Mesenchymal stem cell (in vitro differentiated cells and primary cell): ENCODE data around the gene FBXL13.

Experiments
- DNase-seq: peaks from one replicate; pipeline ENCODE4 v3.0.0-alpha.2; 2013
- H2AFZ ChIP-seq: one replicate; pipeline ENCODE4 v1.6.1; 2013; ENCODE audit warnings: low read depth, mild to moderate bottlenecking, control low read depth, inconsistent platforms, low read length, moderate library complexity
- H2AK5ac ChIP-seq: 2 replicates; pipeline ENCODE4 v1.6.1; 2013; ENCODE audit warnings: low read length, moderate library complexity, mild to moderate bottlenecking, inconsistent platforms; ENCODE audit not compliant: severe bottlenecking
- H2BK120ac ChIP-seq: one replicate; pipeline ENCODE4 v1.6.1; 2013; ENCODE audit warnings: low read depth, mild to moderate bottlenecking, inconsistent platforms, low read length, moderate library complexity
- H2BK12ac ChIP-seq, 2 experiments: one replicate each; pipeline ENCODE4 v1.6.1; 2013; ENCODE audit warnings: inconsistent platforms in 2 of 2, low read length in 2 of 2, mild to moderate bottlenecking in 2 of 2, moderate library complexity in 2 of 2, control low read depth in 1 of 2
- H2BK15ac ChIP-seq: one replicate; pipeline ENCODE4 v1.6.1; 2013; ENCODE audit warnings: mild to moderate bottlenecking, low read depth, inconsistent platforms; ENCODE audit not compliant: poor library complexity, severe bottlenecking
- H2BK5ac ChIP-seq: 2 replicates; pipeline ENCODE4 v1.6.1; 2013; ENCODE audit warnings: low read depth, mild to moderate bottlenecking, low read length, control low read depth, inconsistent platforms; ENCODE audit not compliant: poor library complexity, severe bottlenecking
- H3K14ac ChIP-seq, 2 experiments: one replicate each; pipeline ENCODE4 v1.6.1; 2013; ENCODE audit warnings: inconsistent platforms in 2 of 2, low read length in 2 of 2, control low read depth in 1 of 2, mild to moderate bottlenecking in 1 of 2, moderate library complexity in 1 of 2
- H3K18ac ChIP-seq, 2 experiments: one replicate each; pipeline ENCODE4 v1.6.1; 2013; ENCODE audit warnings: inconsistent platforms in 2 of 2, low read length in 2 of 2, control low read depth in 1 of 2, low read depth in 1 of 2, mild to moderate bottlenecking in 1 of 2
- H3K23ac ChIP-seq, 2 experiments: one replicate each; pipeline ENCODE4 v1.6.1; 2013; ENCODE audit warnings: inconsistent platforms in 2 of 2, low read length in 2 of 2, mild to moderate bottlenecking in 2 of 2, moderate library complexity in 2 of 2, control low read depth in 1 of 2
- H3K27ac ChIP-seq: 2 replicates; pipeline ENCODE4 v1.5.1; 2013; ENCODE audit warnings: mild to moderate bottlenecking, moderate library complexity, low read length, control low read depth, inconsistent platforms; ENCODE audit not compliant: poor library complexity, severe bottlenecking
- H3K27me3 ChIP-seq, 2 experiments: 2 replicates each; pipeline versions ENCODE4 v1.6.1 to v1.7.0; 2013; ENCODE audit warnings: low read length in 2 of 2, mild to moderate bottlenecking in 2 of 2, moderate library complexity in 2 of 2, control low read depth in 1 of 2, inconsistent platforms in 1 of 2; ENCODE audit not compliant: control insufficient read depth in 1 of 2, insufficient read depth in 1 of 2
- H3K36me3 ChIP-seq, 2 experiments: 2 replicates each; pipeline versions ENCODE4 v1.6.1 to v1.7.0; 2013; ENCODE audit warnings: low read length in 2 of 2, control low read depth in 1 of 2, inconsistent platforms in 1 of 2, low read depth in 1 of 2, mild to moderate bottlenecking in 1 of 2; ENCODE audit not compliant: insufficient read depth in 2 of 2, control insufficient read depth in 1 of 2
- H3K4ac ChIP-seq, 2 experiments: one replicate each; pipeline ENCODE4 v1.6.1; 2013; ENCODE audit warnings: inconsistent platforms in 2 of 2, low read length in 2 of 2, mild to moderate bottlenecking in 2 of 2, moderate library complexity in 2 of 2, control low read depth in 1 of 2, low read depth in 1 of 2
- H3K4me1 ChIP-seq: 2 replicates; pipeline ENCODE4 v1.6.1; 2013; ENCODE audit warnings: low read depth, low read length, control low read depth; ENCODE audit not compliant: control insufficient read depth, insufficient read depth
- H3K4me2 ChIP-seq: 2 replicates; pipeline ENCODE4 v1.6.1; 2013; ENCODE audit warnings: low read length, mild to moderate bottlenecking, inconsistent platforms; ENCODE audit not compliant: poor library complexity, severe bottlenecking
- H3K4me3 ChIP-seq, 2 experiments: 2 replicates each; pipeline versions ENCODE4 v1.5.1 to v1.7.0; 2013; ENCODE audit warnings: low read length in 2 of 2, mild to moderate bottlenecking in 2 of 2, control low read depth in 1 of 2, low read depth in 1 of 2; ENCODE audit not compliant: insufficient read depth in 1 of 2
- H3K79me1 ChIP-seq: replicated peaks from 2 replicates; pipeline ENCODE4 v1.6.1; 2013; ENCODE audit warnings: mild to moderate bottlenecking, control low read depth, low read length, inconsistent platforms; ENCODE audit not compliant: poor library complexity, severe bottlenecking
- H3K9ac ChIP-seq: 2 replicates; pipeline ENCODE4 v1.7.0; 2013; ENCODE audit warnings: mild to moderate bottlenecking, low read length, moderate library complexity
- H3K9me3 ChIP-seq: 2 replicates; pipeline ENCODE4 v1.7.0; 2013; ENCODE audit warnings: mild to moderate bottlenecking, low read length; ENCODE audit not compliant: control insufficient read depth
- H4K8ac ChIP-seq: one replicate; pipeline ENCODE4 v1.6.1; 2013; ENCODE audit warnings: inconsistent platforms, mild to moderate bottlenecking, low read length, moderate library complexity
- H4K91ac ChIP-seq: one replicate; pipeline ENCODE4 v1.6.1; 2013; ENCODE audit warnings: mild to moderate bottlenecking, low read length, inconsistent platforms
- WGBS: methylation state at CpG from one replicate; pipeline ENCODE4 v1.1.7; 2013; ENCODE audit warnings: mixed read lengths; 5-methylcytosine and 5-hydroxymethylcytosine counted together

FBXL13 gene

DNA sequence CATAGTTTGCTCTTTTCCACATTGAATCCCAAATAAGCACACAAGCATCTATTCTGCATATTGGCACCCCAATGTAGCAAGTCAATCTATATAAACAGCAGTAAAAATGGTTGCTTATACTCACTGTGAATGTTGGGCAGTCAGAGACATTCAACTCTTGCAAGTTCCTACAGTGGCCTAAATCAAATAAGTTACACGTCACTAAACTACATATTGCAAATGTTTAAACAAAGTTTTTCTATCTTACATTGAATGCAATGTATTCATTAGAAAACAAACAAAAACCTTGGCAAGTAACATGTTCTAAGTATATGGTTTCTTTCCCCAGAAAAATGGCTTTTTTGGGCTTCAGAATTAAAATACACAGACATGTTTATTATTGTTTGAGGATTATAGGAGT, 142.8 kb downstream of the FBXL13 start:
- Histone ChIP-seq H3K27me3 (no peaks in the 10 kb centered on the region), H3K79me1 (no peaks in the 10 kb centered on the region), H3K23ac (no peak overlapping the region), H3K27ac (no peak overlapping the region), H3K9ac (no peak overlapping the region), H2BK5ac (no peak overlapping the region), H2AFZ (no peak overlapping the region), H4K8ac (no peak overlapping the region), H3K4me3 (no peak overlapping the region), H2BK120ac (no peak overlapping the region), H3K18ac (no peak overlapping the region), H3K9me3 (no peaks in the 10 kb centered on the region), H2AK5ac (no peak overlapping the region), H2BK12ac (no peak overlapping the region), H4K91ac (no peak overlapping the region), H3K36me3 (peaks cover 0 to 7% of the 10 kb centered on the region in 2 experiments), H3K4me1 (peaks cover 4% of the 10 kb centered on the region), H3K14ac (no peak overlapping the region), H3K4ac (no peak overlapping the region), H2BK15ac (no peak overlapping the region), H3K4me2 (no peak overlapping the region)
- no CpG with 5 or more reads among the region's 1 CpG for WGBS
- DNase-seq: no peak

DNA sequence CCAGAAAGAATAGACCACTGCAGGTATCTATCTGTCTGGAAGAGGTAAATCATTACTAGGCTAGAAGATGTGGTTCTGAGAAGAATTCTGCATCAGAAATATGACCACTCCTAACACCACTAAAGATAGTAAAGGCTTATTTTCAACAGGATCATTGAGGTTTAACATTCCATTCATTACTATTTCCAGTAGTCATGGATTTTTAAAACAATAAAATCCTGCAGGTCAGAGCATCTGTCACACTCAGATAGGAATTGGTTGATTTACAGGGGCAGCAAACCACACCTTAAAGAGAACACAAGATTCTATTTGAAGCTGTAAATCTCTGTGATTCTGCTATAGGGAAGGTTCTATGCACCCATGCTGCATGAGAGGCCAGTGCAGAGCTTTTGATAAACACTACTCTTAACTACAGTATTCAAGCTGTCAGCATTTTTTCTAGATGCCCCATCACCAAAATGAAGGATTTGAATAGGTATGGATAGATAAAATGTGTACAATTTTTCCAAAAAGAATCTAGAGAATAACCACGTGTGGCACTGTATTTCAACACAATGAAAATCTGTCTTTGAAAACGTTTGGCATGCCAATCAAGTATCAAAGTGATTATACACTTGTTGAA, 147.2 kb downstream of the FBXL13 start:
- Histone ChIP-seq H3K9me3 (no peaks in the 10 kb centered on the region), H4K91ac (no peak overlapping the region), H4K8ac (no peak overlapping the region), H2BK5ac (peak overlapping the region; percentile 84), H3K79me1 (no peaks in the 10 kb centered on the region), H3K27ac (peak overlapping the region; percentile 96), H3K4me3 (no peak overlapping the region), H2AK5ac (peak overlapping the region; percentile 98), H3K27me3 (no peaks in the 10 kb centered on the region), H2BK15ac (no peak overlapping the region), H3K18ac (no peak overlapping the region), H3K9ac (no peak overlapping the region), H3K4me1 (peaks cover 2% of the 10 kb centered on the region), H2AFZ (no peak overlapping the region), H3K4ac (no peak overlapping the region), H3K36me3 (peaks cover 0 to under 1% of the 10 kb centered on the region in 2 experiments), H2BK12ac (no peak overlapping the region), H3K4me2 (no peak overlapping the region), H2BK120ac (no peak overlapping the region), H3K14ac (no peak overlapping the region), H3K23ac (no peak overlapping the region)
- 89% methylated on average over 2 of the region's 2 CpGs for WGBS
- no peak for DNase-seq

DNA sequence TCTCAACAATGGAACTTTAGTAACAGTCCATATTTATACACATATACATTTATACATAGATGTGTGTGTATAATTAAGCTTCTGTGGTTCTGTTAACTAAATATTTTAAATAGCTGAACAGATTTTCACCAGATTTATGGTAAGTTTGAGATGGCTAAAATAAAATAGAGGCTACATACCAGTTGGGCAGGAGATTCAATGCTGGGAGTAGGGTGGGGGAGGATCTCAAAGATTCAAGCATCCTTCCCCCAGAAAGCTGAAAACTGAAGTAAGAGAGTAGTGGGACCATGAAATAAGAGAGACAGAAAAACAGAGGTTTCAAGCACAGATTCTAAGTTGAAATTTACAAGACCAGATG, 147.8 kb downstream of the FBXL13 start:
- H3K4me1 ChIP-seq: peaks cover 3% of the 10 kb centered on the region
- H3K14ac ChIP-seq: no peak overlapping the region

DNA sequence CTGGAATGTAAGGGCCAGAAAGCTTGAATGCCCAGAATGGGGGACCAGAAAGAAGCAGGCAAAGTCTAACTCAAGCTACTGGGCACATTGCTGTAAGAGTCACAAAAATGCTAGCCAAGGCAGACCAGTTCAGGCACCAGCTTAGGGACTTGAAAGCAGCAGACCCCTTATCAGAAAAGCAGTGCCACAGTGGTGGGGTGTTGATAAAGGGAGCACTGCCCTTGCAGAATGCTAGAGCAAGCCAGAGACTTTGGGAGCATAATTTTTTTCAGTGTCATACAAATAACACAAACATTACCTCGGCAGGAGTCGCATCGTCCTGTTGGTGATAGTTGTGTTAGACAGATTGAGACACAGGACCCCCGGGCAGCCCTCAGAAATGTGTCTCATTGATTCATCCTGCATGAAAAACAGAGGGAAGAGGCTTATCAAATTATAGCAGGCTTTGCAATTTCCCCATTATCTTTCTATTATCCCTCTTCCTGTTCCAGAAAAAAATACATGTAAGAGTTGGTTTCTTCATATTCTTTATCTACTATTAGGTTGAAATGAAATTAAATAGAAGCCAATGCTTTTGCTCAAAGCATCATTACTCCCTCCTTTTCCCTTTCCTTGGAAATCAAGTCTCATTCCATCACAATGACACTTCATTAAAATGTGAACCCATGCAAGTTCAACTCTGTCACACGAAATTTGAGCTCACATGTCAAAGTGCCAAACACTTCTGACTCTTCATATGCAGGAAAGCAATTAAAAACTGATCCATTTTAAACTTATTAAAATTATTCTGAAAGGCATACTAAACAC, 148.4 kb downstream of the FBXL13 start:
- no peak overlapping the region for H3K14ac ChIP-seq
- H3K36me3 ChIP-seq: peaks cover 0 to 6% of the 10 kb centered on the region in 2 experiments
- H3K9ac ChIP-seq: no peak overlapping the region
- no peak overlapping the region for H3K4me3 ChIP-seq
- no peak for DNase-seq
- peak overlapping the region in 1 of 2 experiments; percentile 23 for H3K18ac ChIP-seq
- peak overlapping the region; percentile 74 for H2BK5ac ChIP-seq
- peak overlapping the region; percentile 73 for H2AK5ac ChIP-seq
- no peak overlapping the region for H4K8ac ChIP-seq
- no peaks in the 10 kb centered on the region for H3K79me1 ChIP-seq
- H2AFZ ChIP-seq: no peak overlapping the region
- H3K4ac ChIP-seq: no peak overlapping the region
- H2BK120ac ChIP-seq: no peak overlapping the region
- no peak overlapping the region for H3K23ac ChIP-seq
- no peak overlapping the region for H4K91ac ChIP-seq
- peaks cover 3% of the 10 kb centered on the region for H3K4me1 ChIP-seq
- peak overlapping the region; percentile 94 for H3K27ac ChIP-seq
- no peaks in the 10 kb centered on the region for H3K27me3 ChIP-seq
- no peak overlapping the region for H2BK12ac ChIP-seq
- no peak overlapping the region for H2BK15ac ChIP-seq
- H3K4me2 ChIP-seq: peak overlapping the region; percentile 23
- WGBS: 46% methylated on average over 2 of the region's 5 CpGs
- H3K9me3 ChIP-seq: no peaks in the 10 kb centered on the region

More for the DNA sequence above, 147.8 kb downstream of the FBXL13 start:
- no peak overlapping the region for H2AFZ ChIP-seq
- DNase-seq: no peak
- H4K8ac ChIP-seq: no peak overlapping the region
- peak overlapping the region; percentile 49 for H2AK5ac ChIP-seq
- no peak overlapping the region for H4K91ac ChIP-seq
- H2BK120ac ChIP-seq: no peak overlapping the region
- H3K18ac ChIP-seq: no peak overlapping the region
- H2BK12ac ChIP-seq: no peak overlapping the region
- peak overlapping the region; percentile 92 for H2BK5ac ChIP-seq
- no peak overlapping the region for H3K4me3 ChIP-seq
- H3K23ac ChIP-seq: no peak overlapping the region
- H3K36me3 ChIP-seq: peaks cover 0 to 3% of the 10 kb centered on the region in 2 experiments
- no peaks in the 10 kb centered on the region for H3K9me3 ChIP-seq
- H3K4me2 ChIP-seq: peak overlapping the region; percentile 3
- no peaks in the 10 kb centered on the region for H3K79me1 ChIP-seq
- H3K27me3 ChIP-seq: no peaks in the 10 kb centered on the region
- H3K4ac ChIP-seq: no peak overlapping the region
- no peak overlapping the region for H2BK15ac ChIP-seq
- H3K9ac ChIP-seq: no peak overlapping the region
- peak overlapping the region; percentile 94 for H3K27ac ChIP-seq
